Activated CD4-positive, alpha-beta T cell treated with anti-CD3 and anti-CD28 coated beads for 36 hours (primary cell): ENCODE data around the gene CPNE7. TPM values are rescaled to one million over a fixed set of nuclear protein-coding genes. Genes with fewer than 3 reads are reported as not detected.
"Not testable (repeated sequence)": the region's sequence is repeated elsewhere in the genome, so short reads cannot be mapped to it uniquely, and the experiment has no call there.

ENCODE experiments used
- ATAC-seq: fragments of 200-7000 bp; cut with Tn5 transposase; one replicate; pipeline ENCODE4 v1.10.0; 2021; ENCODE audit warnings: mild to moderate bottlenecking, moderate library complexity
- CTCF ChIA-PET: fragments of 350-600 bp; sonication (Branson Sonifier 250); formaldehyde crosslinking; loops from one replicate; lab custom pipeline; 2021; ENCODE audit warnings: antibody characterized with exemption; lab: Charles Lee
- POLR2A ChIA-PET: fragments of 350-600 bp; sonication (Branson Sonifier 250); formaldehyde crosslinking; loops from one replicate; lab custom pipeline; 2021; ENCODE audit warnings: antibody characterized with exemption, inconsistent platforms; lab: Charles Lee
- DNase-seq: peaks from one replicate; pipeline ENCODE4 v3.0.0-alpha.2; 2020
- H3K27ac Mint-ChIP-seq: one replicate; pipeline ENCODE4 v1.8.0; 2021; ENCODE audit warnings: mixed read lengths
- H3K27me3 Mint-ChIP-seq: one replicate; pipeline ENCODE4 v1.8.0; 2021; ENCODE audit warnings: mixed read lengths
- H3K36me3 Mint-ChIP-seq: one replicate; pipeline ENCODE4 v1.8.0; 2021; ENCODE audit warnings: low read depth, mixed read lengths
- H3K4me1 Mint-ChIP-seq: one replicate; pipeline ENCODE4 v1.8.0; 2021; ENCODE audit warnings: mixed read lengths
- H3K4me3 Mint-ChIP-seq: one replicate; pipeline ENCODE4 v1.8.0; 2021; ENCODE audit warnings: mild to moderate bottlenecking, moderate library complexity, mixed read lengths
- H3K9me3 Mint-ChIP-seq: one replicate; pipeline ENCODE4 v1.8.0; 2021; ENCODE audit warnings: low read depth, mixed read lengths
- intact Hi-C, 2 experiments: fragments of 100-400 bp; cut with DNase I in 1 of 2; cut with micrococcal nuclease in 1 of 2; formaldehyde crosslinking; loops; one replicate each; pipeline versions ENCODE4 v1.14.2 to v1.15.1; 2022 to 2024; cut with DNase I, micrococcal nuclease
- total RNA-seq, 2 experiments: library from RNA; stranded (reverse); gene quantifications; one replicate each; pipeline ENCODE4 v1.2.3, GENCODE V29; 2021

CPNE7 gene
- total RNA-seq, 2 experiments from 2014 or later = 17.3 to 18.7 TPM

DNA sequence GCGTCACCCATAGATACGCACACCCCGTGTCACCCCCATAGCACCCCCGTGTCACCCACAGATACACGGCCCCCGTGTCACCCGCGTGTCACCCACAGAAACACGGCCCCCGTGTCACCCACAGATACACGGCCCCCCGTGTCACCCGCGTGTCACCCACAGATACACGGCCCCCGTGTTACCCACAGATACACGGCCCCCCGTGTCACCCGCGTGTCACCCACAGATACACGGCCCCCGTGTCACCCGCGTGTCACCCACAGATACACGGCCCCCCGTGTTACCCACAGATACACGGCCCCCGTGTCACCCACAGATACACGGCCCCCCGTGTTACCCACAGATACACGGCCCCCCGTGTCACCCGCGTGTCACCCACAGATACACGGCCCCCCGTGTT, 12.1 kb downstream of the CPNE7 start:
- intact Hi-C loops = loop anchor here in 1 of 2 experiments (1.0 to 2.0 kb wide), 2 partner anchors 340 to 395 kb away; no protein-coding TSS in a partner anchor
- H3K4me1 Mint-ChIP-seq, H3K4me3 Mint-ChIP-seq, H3K9me3 Mint-ChIP-seq, ATAC-seq, DNase-seq, H3K27me3 Mint-ChIP-seq, CTCF ChIA-PET, H3K27ac Mint-ChIP-seq, POLR2A ChIA-PET, H3K36me3 Mint-ChIP-seq: not testable (repeated sequence)

DNA sequence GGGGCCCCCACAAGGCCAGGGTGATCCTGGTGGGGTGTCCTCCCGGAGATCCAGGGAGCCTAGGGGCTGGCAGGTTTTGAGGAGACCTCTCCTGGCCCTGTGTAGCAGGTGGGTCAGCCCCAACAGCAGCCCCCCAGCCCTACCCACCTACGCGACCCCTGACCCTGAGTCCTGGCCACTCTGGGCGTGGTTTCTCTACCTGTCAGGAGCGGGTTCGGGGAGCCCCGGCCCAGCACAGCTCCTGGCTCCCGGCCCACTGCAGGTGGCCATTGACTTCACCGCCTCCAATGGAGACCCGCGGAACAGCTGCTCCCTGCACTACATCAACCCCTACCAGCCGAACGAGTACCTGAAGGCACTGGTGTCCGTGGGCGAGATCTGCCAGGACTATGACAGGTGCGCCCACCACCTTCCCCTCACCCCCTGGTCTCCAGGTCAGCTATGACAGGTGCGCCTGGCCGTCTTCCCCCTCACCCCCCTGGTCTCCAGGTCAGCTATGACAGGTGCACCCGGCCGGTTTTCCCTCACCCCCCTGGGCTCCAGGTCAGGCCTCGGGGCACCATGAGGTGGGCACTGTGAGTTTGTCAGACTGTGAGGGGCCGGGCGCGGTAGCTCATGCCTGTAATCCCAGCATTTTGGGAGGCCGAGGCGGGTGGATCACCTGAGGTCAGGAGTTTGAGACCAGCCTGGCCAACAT, 13.0 kb downstream of the CPNE7 start:
- ATAC-seq = no peak
- H3K4me1 Mint-ChIP-seq = peaks cover 2% of the 10 kb centered on the region
- no peak overlapping the region for H3K27ac Mint-ChIP-seq
- no peaks in the 10 kb centered on the region for H3K27me3 Mint-ChIP-seq
- ChIA-PET CTCF (no interaction called here), POLR2A (no interaction called here)
- no peaks in the 10 kb centered on the region for H3K9me3 Mint-ChIP-seq
- intact Hi-C loops = no loop called here
- no peak for DNase-seq
- no peak overlapping the region for H3K4me3 Mint-ChIP-seq
- H3K36me3 Mint-ChIP-seq = peaks cover 2% of the 10 kb centered on the region

DNA sequence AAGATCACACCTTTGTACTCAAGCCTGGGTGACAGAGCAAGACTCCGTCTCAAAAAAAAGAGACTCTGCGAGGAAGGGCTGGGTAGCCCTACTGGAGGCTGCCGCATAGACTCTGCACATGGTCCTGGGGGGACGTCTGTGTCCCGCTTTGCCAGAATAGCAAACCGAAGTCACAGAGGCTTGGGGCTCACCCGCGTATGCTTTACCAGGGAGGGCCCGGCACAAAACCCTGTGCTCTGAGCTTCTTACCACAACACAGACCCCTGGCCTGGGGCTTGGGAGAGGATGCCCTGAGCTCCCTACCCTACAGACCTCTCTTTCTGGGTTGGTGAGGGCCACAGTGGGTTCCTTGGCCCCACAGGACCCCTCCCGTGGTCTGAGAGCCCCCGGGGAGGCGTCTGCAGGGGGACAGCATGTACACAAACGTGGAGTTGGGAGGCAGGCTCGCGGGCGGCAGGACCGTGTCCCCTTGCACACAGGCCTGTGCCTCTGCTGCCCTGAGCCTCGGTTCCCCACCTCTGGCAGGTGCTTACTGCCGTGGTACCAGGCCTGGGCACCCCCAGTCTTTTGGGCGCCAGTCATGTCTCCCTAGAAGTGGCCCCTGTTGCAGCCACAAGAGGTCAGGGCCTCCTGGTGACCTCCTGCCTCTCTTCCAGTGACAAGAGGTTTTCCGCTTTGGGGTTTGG, 13.8 kb downstream of the CPNE7 start:
- CTCF ChIA-PET = interaction anchor here (0.9 kb wide), 1 partner anchor 13 kb away, joined by 5 read pairs; no protein-coding TSS in a partner anchor
- no peaks in the 10 kb centered on the region for H3K27me3 Mint-ChIP-seq
- peaks cover 2% of the 10 kb centered on the region for H3K36me3 Mint-ChIP-seq
- ATAC-seq (no peak), DNase-seq (no peak)
- peaks cover 7% of the 10 kb centered on the region for H3K4me1 Mint-ChIP-seq
- no peak overlapping the region for H3K4me3 Mint-ChIP-seq
- no peaks in the 10 kb centered on the region for H3K9me3 Mint-ChIP-seq
- intact Hi-C loops = no loop called here
- POLR2A ChIA-PET = no interaction called here
- no peak overlapping the region for H3K27ac Mint-ChIP-seq

GRCh38 chr16:89593841-89594240, 18.3 kb downstream of the CPNE7 start:
- intact Hi-C loops = no loop called here
- no peaks in the 10 kb centered on the region for H3K36me3 Mint-ChIP-seq
- CTCF ChIA-PET = no interaction called here
- no peaks in the 10 kb centered on the region for H3K9me3 Mint-ChIP-seq
- DNase-seq = peak; percentile 40
- H3K27me3 Mint-ChIP-seq = no peaks in the 10 kb centered on the region
- POLR2A ChIA-PET = no interaction called here
- H3K27ac Mint-ChIP-seq = no peak overlapping the region
- no peak overlapping the region for H3K4me3 Mint-ChIP-seq
- ATAC-seq = peak; percentile 82
- peaks cover 7% of the 10 kb centered on the region for H3K4me1 Mint-ChIP-seq

GRCh38 chr16:89595330-89596060, 19.9 kb downstream of the CPNE7 start:
- Mint-ChIP-seq H3K27ac (no peak overlapping the region), H3K9me3 (no peaks in the 10 kb centered on the region), H3K4me1 (peaks cover 10% of the 10 kb centered on the region), H3K36me3 (no peaks in the 10 kb centered on the region), H3K27me3 (no peaks in the 10 kb centered on the region), H3K4me3 (no peak overlapping the region)
- POLR2A ChIA-PET = no interaction called here
- ATAC-seq (no peak), DNase-seq (no peak)
- intact Hi-C loops = no loop called here
- CTCF ChIA-PET = no interaction called here

GRCh38 chr16:89596061-89596689, 20.6 kb downstream of the CPNE7 start:
- POLR2A ChIA-PET = no interaction called here
- intact Hi-C loops = no loop called here
- ATAC-seq = no peak
- CTCF ChIA-PET = no interaction called here
- H3K4me3 Mint-ChIP-seq = no peak overlapping the region
- peaks cover 10% of the 10 kb centered on the region for H3K4me1 Mint-ChIP-seq
- H3K27me3 Mint-ChIP-seq = no peaks in the 10 kb centered on the region
- H3K27ac Mint-ChIP-seq = no peak overlapping the region
- no peak for DNase-seq
- no peaks in the 10 kb centered on the region for H3K9me3 Mint-ChIP-seq
- H3K36me3 Mint-ChIP-seq = no peaks in the 10 kb centered on the region

DNA sequence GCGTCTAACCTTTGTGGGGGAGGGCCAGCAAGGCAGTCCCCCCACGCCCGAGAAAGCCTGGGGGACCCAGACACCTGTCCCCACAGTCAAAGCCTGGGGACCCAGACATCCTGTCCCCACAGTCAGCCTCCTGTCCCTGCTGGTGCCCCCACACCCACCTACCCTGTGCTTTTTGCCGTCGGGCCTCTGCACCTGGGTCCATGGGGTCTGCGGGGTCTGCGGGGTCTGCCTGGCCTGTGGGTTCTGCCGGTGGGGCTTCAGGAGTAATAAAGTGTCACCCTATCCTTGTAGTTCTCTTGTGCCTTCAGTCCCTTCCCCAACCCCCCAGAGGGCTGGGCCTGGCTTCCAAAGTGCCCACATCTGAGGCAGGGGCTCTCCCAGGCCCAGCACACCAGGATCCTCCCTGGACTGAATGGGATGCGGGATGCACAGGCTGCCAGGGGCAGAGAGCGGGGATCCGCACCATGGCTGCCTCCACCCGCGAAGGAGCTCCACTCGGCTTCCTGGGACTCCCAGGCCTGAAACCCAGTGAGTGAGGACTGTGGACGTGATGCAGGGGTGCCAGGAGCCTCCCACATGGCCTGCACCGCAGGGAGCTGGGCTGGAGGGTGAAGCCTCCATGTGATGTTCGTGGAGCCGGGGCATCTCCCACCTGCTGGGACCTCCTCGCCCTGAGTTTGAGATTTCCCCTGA, 21.5 kb downstream of the CPNE7 start:
- ATAC-seq (no peak), DNase-seq (no peak)
- ChIA-PET POLR2A (no interaction called here), CTCF (no interaction called here)
- Mint-ChIP-seq H3K27me3 (no peaks in the 10 kb centered on the region), H3K9me3 (no peaks in the 10 kb centered on the region), H3K4me1 (peaks cover 12% of the 10 kb centered on the region), H3K27ac (no peak overlapping the region), H3K36me3 (no peaks in the 10 kb centered on the region), H3K4me3 (no peak overlapping the region)
- intact Hi-C loops = no loop called here

DNA sequence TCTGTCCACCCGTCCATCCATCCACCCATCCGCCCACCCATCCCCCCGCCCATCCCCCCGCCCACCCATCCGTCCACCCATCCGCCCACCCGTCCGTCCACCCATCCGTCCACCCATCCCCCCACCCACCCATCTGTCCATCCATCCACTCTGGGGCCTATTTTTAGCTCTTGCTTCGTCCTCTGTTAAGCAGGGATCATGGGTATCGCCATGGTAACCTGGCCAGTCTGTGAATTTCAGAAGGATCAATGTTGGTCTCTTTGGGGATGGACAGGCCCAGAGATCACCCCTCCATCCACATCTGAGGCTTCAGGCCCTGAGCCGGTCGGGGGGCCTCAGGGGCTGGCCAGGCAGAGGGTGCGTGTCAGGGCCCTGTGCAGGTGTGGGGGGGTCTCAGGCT, 22.6 kb downstream of the CPNE7 start:
- intact Hi-C loops = no loop called here
- ChIA-PET CTCF (no interaction called here), POLR2A (no interaction called here)
- no peak for ATAC-seq
- Mint-ChIP-seq H3K9me3 (no peaks in the 10 kb centered on the region), H3K36me3 (no peaks in the 10 kb centered on the region), H3K27ac (no peak overlapping the region), H3K4me3 (no peak overlapping the region), H3K27me3 (no peaks in the 10 kb centered on the region), H3K4me1 (peaks cover 23% of the 10 kb centered on the region)
- peak; percentile 40 for DNase-seq

DNA sequence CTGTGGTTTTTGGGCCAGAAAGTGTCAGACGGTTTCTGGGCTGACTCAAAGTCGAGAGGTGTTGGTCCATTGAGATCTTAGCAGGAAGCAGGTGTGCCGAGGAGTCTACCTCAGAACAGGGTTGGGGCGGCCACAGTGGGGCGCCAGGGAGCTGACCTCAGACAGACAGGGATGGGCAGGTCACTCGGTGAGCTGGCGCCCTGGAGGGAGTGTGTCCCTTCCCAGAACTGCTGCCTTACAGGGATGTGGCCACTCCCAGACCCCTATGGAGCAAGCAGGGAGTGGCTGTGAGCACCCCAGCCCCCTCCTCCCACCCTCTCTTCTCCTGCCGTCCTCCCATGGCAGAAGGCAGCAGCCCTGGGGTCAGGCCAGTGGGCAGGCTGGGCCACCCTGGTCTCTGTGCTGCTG, 23.9 kb downstream of the CPNE7 start:
- intact Hi-C loops = loop anchor here in 1 of 2 experiments (1.0 kb wide), 1 partner anchor 42 kb away; no protein-coding TSS in a partner anchor
- Mint-ChIP-seq H3K4me1 (peaks cover 16% of the 10 kb centered on the region), H3K36me3 (no peaks in the 10 kb centered on the region), H3K27ac (no peak overlapping the region), H3K4me3 (no peak overlapping the region), H3K27me3 (no peaks in the 10 kb centered on the region), H3K9me3 (no peaks in the 10 kb centered on the region)
- peak; percentile 45 for ATAC-seq
- DNase-seq = peak; percentile 73
- POLR2A ChIA-PET = no interaction called here
- CTCF ChIA-PET = interaction anchor here (1.0 to 1.3 kb wide), 2 partner anchors 16 to 17 kb away, joined by 3 to 5 read pairs; no protein-coding TSS in a partner anchor

GRCh38 chr16:89599902-89600301, 24.3 kb downstream of the CPNE7 start:
- DNase-seq (no peak), ATAC-seq (no peak)
- no peaks in the 10 kb centered on the region for H3K9me3 Mint-ChIP-seq
- no peak overlapping the region for H3K27ac Mint-ChIP-seq
- intact Hi-C loops = loop anchor here in 1 of 2 experiments (1.0 kb wide), 1 partner anchor 41 kb away; no protein-coding TSS in a partner anchor
- no peaks in the 10 kb centered on the region for H3K36me3 Mint-ChIP-seq
- H3K27me3 Mint-ChIP-seq = no peaks in the 10 kb centered on the region
- no peak overlapping the region for H3K4me3 Mint-ChIP-seq
- POLR2A ChIA-PET = no interaction called here
- H3K4me1 Mint-ChIP-seq = peaks cover 16% of the 10 kb centered on the region
- CTCF ChIA-PET = interaction anchor here (1.0 to 1.3 kb wide), 2 partner anchors 15 to 17 kb away, joined by 3 to 5 read pairs; no protein-coding TSS in a partner anchor

DNA sequence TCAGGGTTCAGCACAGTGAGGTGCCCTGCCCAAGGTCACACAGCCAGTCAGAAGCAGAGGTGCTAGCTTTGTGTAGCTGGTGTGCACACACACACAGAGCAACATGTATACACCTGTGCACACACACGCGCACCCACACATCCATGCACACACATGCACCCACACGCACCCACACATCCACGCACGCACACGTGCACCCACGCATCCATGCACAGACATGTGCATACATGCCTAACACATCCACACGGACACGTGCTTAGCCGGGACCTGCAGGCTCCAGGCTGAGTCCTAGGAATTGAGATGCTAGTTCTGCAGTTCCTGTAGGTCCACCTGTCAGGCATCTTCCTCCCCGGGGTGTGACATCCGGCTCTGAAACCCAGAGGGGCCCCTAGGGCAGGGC, 24.9 kb downstream of the CPNE7 start:
- intact Hi-C loops = no loop called here
- CTCF ChIA-PET = interaction anchor here (1.0 to 1.3 kb wide), 2 partner anchors 15 to 16 kb away, joined by 3 to 5 read pairs; no protein-coding TSS in a partner anchor
- Mint-ChIP-seq H3K4me3 (no peak overlapping the region), H3K4me1 (peaks cover 16% of the 10 kb centered on the region), H3K27me3 (no peaks in the 10 kb centered on the region), H3K9me3 (no peaks in the 10 kb centered on the region), H3K27ac (no peak overlapping the region), H3K36me3 (no peaks in the 10 kb centered on the region)
- ATAC-seq (no peak), DNase-seq (no peak)
- POLR2A ChIA-PET = no interaction called here
